ENCODE measurements around the gene TPCN1. TPM values are rescaled to one million over a fixed set of nuclear protein-coding genes. Genes with fewer than 3 reads are reported as not detected.

TPCN1 gene
- total and polyA plus RNA-seq, 2 experiments from 2014 or later, result 14.4 to 16.2 TPM

- Mint-ChIP-seq H3K9me3 (no peaks in the 10 kb centered on the region), H3K4me1 (no peaks in the 10 kb centered on the region), H3K4me3 (no peak overlapping the region), H3K27ac (no peak overlapping the region), H3K27me3 (ENCODE audit: insufficient read depth, low read depth, poor library complexity) (peaks cover 16% of the 10 kb centered on the region), H3K36me3 (ENCODE audit: low read depth) (peaks cover 76% of the 10 kb centered on the region)
- Histone ChIP-seq H3K27ac (ENCODE audit: low read depth) (no peak overlapping the region), H3K36me3 (ENCODE audit: insufficient read depth) (peaks cover 49% of the 10 kb centered on the region), H3K79me2 (replicated peaks; ENCODE audit: insufficient read depth) (no peaks in the 10 kb centered on the region; the same call in 1 of the 2 replicates), H4K20me1 (replicated peaks; ENCODE audit: insufficient read depth) (peaks cover 9% of the 10 kb centered on the region; the same call in 1 of the 2 replicates), H3K4me3 (no peak overlapping the region), H3K4me1 (ENCODE audit: insufficient read depth) (no peaks in the 10 kb centered on the region), H3K4me2 (no peak overlapping the region), H2AFZ (no peak overlapping the region), H3K9me2 (ENCODE audit: insufficient read depth) (no peaks in the 10 kb centered on the region), H3F3A (replicated peaks; ENCODE audit: low read depth) (peaks cover 3% of the 10 kb centered on the region; the same call in 1 of the 2 replicates), H3K27me3 (ENCODE audit: insufficient read depth) (no peaks in the 10 kb centered on the region)
- DNase-seq (ENCODE audit: low spot score), result no peak
- no peak for ATAC-seq
- TF ChIP-seq POLR2AphosphoS5 (IDR thresholded peaks at IDR 0.05; ENCODE audit: low read depth), result no peak
- no peak for TF ChIP-seq STAT1 (IDR thresholded peaks at IDR 0.05; ENCODE audit: unreplicated experiment)
- no peak for TF ChIP-seq EZH2phosphoT487 (IDR thresholded peaks at IDR 0.05; ENCODE audit: unreplicated experiment)
- TF ChIP-seq ZNF462 (CRISPR knock-in tag; IDR thresholded peaks at IDR 0.05), result no peak
These were observed 49.7 kb upstream of the TPCN1 start for GRCh38 chr12:113171543-113171942.

GRCh38 chr12:113172185-113172584, 49.1 kb upstream of the TPCN1 start:
- Histone ChIP-seq H3K36me3 (ENCODE audit: insufficient read depth) (peaks cover 53% of the 10 kb centered on the region), H3K4me3 (no peak overlapping the region), H3K27ac (ENCODE audit: low read depth) (no peak overlapping the region), H3K27me3 (ENCODE audit: insufficient read depth) (no peaks in the 10 kb centered on the region), H4K20me1 (replicated peaks; ENCODE audit: insufficient read depth) (peaks cover 9% of the 10 kb centered on the region; the same call in 1 of the 2 replicates), H3K4me1 (ENCODE audit: insufficient read depth) (no peaks in the 10 kb centered on the region), H3K4me2 (no peak overlapping the region), H2AFZ (no peak overlapping the region), H3F3A (replicated peaks; ENCODE audit: low read depth) (peaks cover 3% of the 10 kb centered on the region; the same call in 1 of the 2 replicates), H3K9me2 (ENCODE audit: insufficient read depth) (no peaks in the 10 kb centered on the region), H3K79me2 (replicated peaks; ENCODE audit: insufficient read depth) (no peaks in the 10 kb centered on the region; the same call in 1 of the 2 replicates)
- peaks cover 79% of the 10 kb centered on the region for H3K36me3 Mint-ChIP-seq (ENCODE audit: low read depth)
- no peak overlapping the region for H3K4me3 Mint-ChIP-seq
- DNase-seq (ENCODE audit: low spot score) (no peak), ATAC-seq (no peak)
- no peaks in the 10 kb centered on the region for H3K4me1 Mint-ChIP-seq
- H3K27me3 Mint-ChIP-seq (ENCODE audit: insufficient read depth, low read depth, poor library complexity), result peaks cover 16% of the 10 kb centered on the region
- H3K9me3 Mint-ChIP-seq, result no peaks in the 10 kb centered on the region
- H3K27ac Mint-ChIP-seq, result no peak overlapping the region; the same call in 1 of the 2 replicates
- no peak for TF ChIP-seq EZH2 (IDR thresholded peaks at IDR 0.05; ENCODE audit: low read depth, unreplicated experiment)
- TF ChIP-seq CREB1 (CRISPR knock-in tag; IDR thresholded peaks at IDR 0.05; ENCODE audit: low read depth), result no peak
- TF ChIP-seq ZNF462 (CRISPR knock-in tag; IDR thresholded peaks at IDR 0.05), result no peak
- no peak for TF ChIP-seq JUNB (IDR thresholded peaks at IDR 0.05; ENCODE audit: unreplicated experiment)
